CD4-positive, alpha-beta T cell (primary cell): ENCODE measurements around the gene NUDCD3. TPM values are rescaled to one million over a fixed set of nuclear protein-coding genes. Genes with fewer than 3 reads are reported as not detected.

ENCODE experiments used
- ATAC-seq: fragments of 200-7000 bp; cut with Tn5 transposase; one replicate; pipeline ENCODE4 v1.10.0; 2022; ENCODE audit warnings: mild to moderate bottlenecking; ENCODE audit not compliant: poor library complexity
- CTCF ChIA-PET: fragments of 350-600 bp; sonication (Branson Sonifier 250); formaldehyde crosslinking; loops from one replicate; lab custom pipeline; 2021; ENCODE audit warnings: antibody characterized with exemption, inconsistent platforms; lab: Charles Lee
- POLR2A ChIA-PET: fragments of 350-600 bp; sonication (Branson Sonifier 250); formaldehyde crosslinking; loops from one replicate; lab custom pipeline; 2021; ENCODE audit warnings: antibody characterized with exemption, inconsistent platforms; lab: Charles Lee
- DNase-seq, 14 experiments: peaks; one replicate each; pipeline ENCODE4 v3.0.0-alpha.2; 2013 to 2020; ENCODE audit warnings: mixed read lengths in 2 of 14
- H3K27ac ChIP-seq, 2 donors: one replicate each; pipeline versions ENCODE4 v1.5.1 to v1.7.0; 2013; ENCODE audit warnings: low read length in 2 of 2, low read depth in 1 of 2, mild to moderate bottlenecking in 1 of 2
- H3K27me3 ChIP-seq, 2 experiments: 1 replicate in 1 of 2; 2 replicates in 1 of 2; pipeline versions ENCODE4 v1.6.1 to v1.7.0; 2013; ENCODE audit warnings: low read length in 2 of 2, control low read depth in 1 of 2, mild to moderate bottlenecking in 1 of 2, moderate library complexity in 1 of 2; ENCODE audit not compliant: insufficient read depth in 2 of 2, control insufficient read depth in 1 of 2
- H3K36me3 ChIP-seq: one replicate; pipeline ENCODE4 v1.6.1; 2013; ENCODE audit warnings: low read length, control low read depth; ENCODE audit not compliant: insufficient read depth
- H3K4me1 ChIP-seq: one replicate; pipeline ENCODE4 v1.6.1; 2013; ENCODE audit warnings: low read length, control low read depth; ENCODE audit not compliant: insufficient read depth
- H3K4me3 ChIP-seq: one replicate; pipeline ENCODE4 v1.5.1; 2013; ENCODE audit warnings: mild to moderate bottlenecking, low read length, moderate library complexity
- H3K9me3 ChIP-seq, 2 experiments: 1 replicate in 1 of 2; 2 replicates in 1 of 2; pipeline versions ENCODE4 v1.6.1 to v1.7.0; 2013; ENCODE audit warnings: low read length in 2 of 2, mild to moderate bottlenecking in 2 of 2, control low read depth in 1 of 2, moderate library complexity in 1 of 2; ENCODE audit not compliant: control insufficient read depth in 1 of 2, insufficient read depth in 1 of 2
- H3K27ac Mint-ChIP-seq: one replicate; pipeline ENCODE4 v1.8.0; 2020; ENCODE audit warnings: mixed read lengths
- H3K27me3 Mint-ChIP-seq: one replicate; pipeline ENCODE4 v1.8.0; 2021; ENCODE audit warnings: mixed read lengths
- H3K36me3 Mint-ChIP-seq: one replicate; pipeline ENCODE4 v1.8.0; 2021; ENCODE audit warnings: low read depth, mixed read lengths
- H3K4me1 Mint-ChIP-seq: one replicate; pipeline ENCODE4 v1.8.0; 2021; ENCODE audit warnings: low read depth, mixed read lengths
- H3K4me3 Mint-ChIP-seq: one replicate; pipeline ENCODE4 v1.8.0; 2020; ENCODE audit warnings: mild to moderate bottlenecking, mixed read lengths
- H3K9me3 Mint-ChIP-seq: one replicate; pipeline ENCODE4 v1.8.0; 2020; ENCODE audit warnings: mixed read lengths
- CTCF ChIP-seq: fragments of 200-600 bp; IDR thresholded peaks from one replicate; pipeline ENCODE4 v1.8.0; 2022; ENCODE audit warnings: antibody characterized with exemption, mild to moderate bottlenecking
- intact Hi-C, 2 experiments: fragments of 100-400 bp; cut with DNase I in 1 of 2; cut with micrococcal nuclease in 1 of 2; formaldehyde crosslinking; loops; one replicate each; pipeline versions ENCODE4 v1.15.1 to v1.9.0; 2023 to 2025; cut with DNase I, micrococcal nuclease
- total RNA-seq, 174 experiments: library from RNA in 2 of 174; stranded (reverse) in 2 of 174; gene quantifications; one replicate each; pipeline ENCODE4 v1.2.3 and lab custom pipeline; 2021 to 2026

The NUDCD3 gene
- total RNA-seq, 2 experiments from 2014 or later, result 56.6 to 60.6 TPM

- Mint-ChIP-seq H3K27me3 (peaks cover 13% of the 10 kb centered on the region), H3K27ac (no peak overlapping the region), H3K4me1 (no peaks in the 10 kb centered on the region), H3K4me3 (no peak overlapping the region), H3K9me3 (no peaks in the 10 kb centered on the region), H3K36me3 (no peaks in the 10 kb centered on the region)
- Histone ChIP-seq H3K27ac (no peak overlapping the region), H3K4me1 (no peaks in the 10 kb centered on the region), H3K9me3 (no peaks in the 10 kb centered on the region), H3K27me3 (no peaks in the 10 kb centered on the region), H3K4me3 (no peak overlapping the region), H3K36me3 (no peaks in the 10 kb centered on the region)
- intact Hi-C loops, result loop anchor here in 1 of 2 experiments (10.0 kb wide), 1 partner anchor 246 kb away; the partner anchor contains the start of gene ZMIZ2
- no peak for TF ChIP-seq CTCF
- ATAC-seq (no peak), DNase-seq (no peak)
- POLR2A ChIA-PET, result no interaction called here
- CTCF ChIA-PET, result interaction anchor here (0.6 kb wide), 1 partner anchor 56 kb away, joined by 3 read pairs; no protein-coding TSS in a partner anchor
Observed at GRCh38 chr7:44498230-44498954, 7.9 kb upstream of the NUDCD3 start.

DNA sequence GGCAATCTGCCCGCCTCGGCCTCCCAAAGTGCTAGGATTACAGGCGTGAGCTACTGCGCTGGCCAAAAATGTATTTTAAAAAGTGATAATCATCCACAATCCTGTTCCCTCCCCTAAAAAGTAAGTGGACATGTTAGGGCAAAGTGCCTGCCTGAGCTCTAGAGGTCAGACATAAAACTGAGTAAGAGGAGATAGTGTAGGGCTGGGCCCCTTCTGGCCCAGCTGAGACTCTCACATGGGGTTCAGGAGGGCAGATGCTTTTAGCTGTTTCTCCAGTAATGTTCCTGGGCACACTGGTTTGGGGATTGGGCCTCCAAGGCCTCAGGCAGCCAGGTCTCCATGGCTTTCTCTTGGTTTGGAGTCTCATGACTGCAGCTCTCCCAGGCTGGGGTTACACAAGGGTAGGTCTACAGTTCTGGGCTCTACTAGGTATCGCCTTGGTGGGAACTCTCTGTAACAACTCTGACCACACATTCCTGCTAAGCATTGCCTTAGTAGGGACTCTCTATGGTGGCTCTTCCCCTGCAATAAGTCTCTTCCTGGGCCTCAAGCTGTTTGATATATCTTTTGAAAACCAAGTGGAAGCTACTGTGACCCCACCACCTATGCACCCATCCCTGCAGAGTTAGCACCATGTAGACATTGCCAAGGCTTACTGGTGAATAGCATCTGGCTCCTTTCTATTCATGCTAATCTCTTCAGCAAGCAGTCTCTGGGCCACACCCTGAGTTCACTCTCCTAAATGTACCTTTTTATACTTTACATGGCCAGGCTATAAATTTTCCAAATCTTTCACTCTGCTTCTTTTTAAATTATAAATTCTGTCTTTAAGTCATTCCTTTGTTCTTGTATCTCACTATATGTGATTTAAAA, 6.9 kb upstream of the NUDCD3 start:
- ChIA-PET POLR2A (no interaction called here), CTCF (no interaction called here)
- no peaks in the 10 kb centered on the region for H3K9me3 Mint-ChIP-seq
- no peak overlapping the region for H3K4me3 ChIP-seq
- H3K9me3 ChIP-seq, result no peaks in the 10 kb centered on the region
- no peak overlapping the region for H3K27ac ChIP-seq
- H3K36me3 Mint-ChIP-seq, result no peaks in the 10 kb centered on the region
- no peaks in the 10 kb centered on the region for H3K27me3 ChIP-seq
- intact Hi-C loops, result loop anchor here in 1 of 2 experiments (10.0 kb wide), 1 partner anchor 247 kb away; the partner anchor contains the start of gene ZMIZ2
- no peak overlapping the region for H3K27ac Mint-ChIP-seq
- no peaks in the 10 kb centered on the region for H3K4me1 ChIP-seq
- TF ChIP-seq CTCF, result no peak
- no peaks in the 10 kb centered on the region for H3K36me3 ChIP-seq
- DNase-seq (no peak), ATAC-seq (no peak)
- no peaks in the 10 kb centered on the region for H3K4me1 Mint-ChIP-seq
- H3K27me3 Mint-ChIP-seq, result peaks cover 10% of the 10 kb centered on the region
- no peak overlapping the region for H3K4me3 Mint-ChIP-seq

GRCh38 chr7:44496385-44496784, 5.9 kb upstream of the NUDCD3 start:
- H3K4me3 Mint-ChIP-seq, result no peak overlapping the region
- CTCF ChIA-PET, result no interaction called here
- Histone ChIP-seq H3K4me3 (no peak overlapping the region), H3K27me3 (no peaks in the 10 kb centered on the region), H3K36me3 (no peaks in the 10 kb centered on the region), H3K4me1 (no peaks in the 10 kb centered on the region), H3K27ac (no peak overlapping the region), H3K9me3 (no peaks in the 10 kb centered on the region)
- peaks cover 4% of the 10 kb centered on the region for H3K27me3 Mint-ChIP-seq
- no peaks in the 10 kb centered on the region for H3K9me3 Mint-ChIP-seq
- DNase-seq (no peak), ATAC-seq (no peak)
- intact Hi-C loops, result loop anchor here in 1 of 2 experiments (10.0 kb wide), 1 partner anchor 248 kb away; the partner anchor contains the start of gene ZMIZ2
- H3K4me1 Mint-ChIP-seq, result peaks cover under 1% of the 10 kb centered on the region
- POLR2A ChIA-PET, result no interaction called here
- H3K27ac Mint-ChIP-seq, result no peak overlapping the region
- TF ChIP-seq CTCF, result no peak
- no peaks in the 10 kb centered on the region for H3K36me3 Mint-ChIP-seq
